ENCODE measurements around the gene WBP2.
A peak's percentile ranks its signal among the peaks of the same experiment; 100 is the strongest.

Gene WBP2

GRCh38 chr17:75855310-75856061 is at the start of gene WBP2:
WBP2 (minus strand) TSS chr17:75855335; CDS start chr17:75855297, 38 bp downstream.
- peak; percentile 99 for DNase-seq

- DNase-seq = no peak
These were observed 47.3 kb upstream of the WBP2 start for GRCh38 chr17:75902406-75902805.

- DNase-seq = no peak
These were observed 46.6 kb upstream of the WBP2 start for GRCh38 chr17:75901727-75902126.

GRCh38 chr17:75900691-75901533 is 45.8 kb upstream of the WBP2 start:
- no peak for DNase-seq

GRCh38 chr17:75899767-75900468 is 44.8 kb upstream of the WBP2 start:
- DNase-seq = no peak

GRCh38 chr17:75899353-75899752 is 44.2 kb upstream of the WBP2 start:
- DNase-seq = no peak

- DNase-seq = no peak
These were observed 43.7 kb upstream of the WBP2 start for GRCh38 chr17:75898791-75899190.

- DNase-seq = no peak
These were observed 42.9 kb upstream of the WBP2 start for GRCh38 chr17:75898065-75898464.

- DNase-seq = no peak
These were observed 42.3 kb upstream of the WBP2 start for GRCh38 chr17:75897160-75898019.

- peak; percentile 41 for DNase-seq
These were observed 41.5 kb upstream of the WBP2 start, which contains the start of gene TRIM65 for GRCh38 chr17:75896415-75897159. TRIM65 (minus strand) TSS chr17:75896951; CDS start chr17:75896937, 14 bp downstream.

GRCh38 chr17:75895370-75896155 is 40.4 kb upstream of the WBP2 start:
- no peak for DNase-seq

GRCh38 chr17:75894049-75894733 is 39.1 kb upstream of the WBP2 start:
- no peak for DNase-seq

- no peak for DNase-seq
These were observed 38.3 kb upstream of the WBP2 start for GRCh38 chr17:75893305-75894048.

- no peak for DNase-seq
These were observed 37.6 kb upstream of the WBP2 start for GRCh38 chr17:75892556-75893224.

- DNase-seq = no peak
These were observed 36.7 kb upstream of the WBP2 start for GRCh38 chr17:75891605-75892555.

GRCh38 chr17:75891022-75891604 is 36.0 kb upstream of the WBP2 start:
- no peak for DNase-seq

- DNase-seq = no peak
These were observed 34.3 kb upstream of the WBP2 start for GRCh38 chr17:75889454-75889853.
